ENCODE results near the gene SERPINB1. TPM values are rescaled to one million over a fixed set of nuclear protein-coding genes. Genes with fewer than 3 reads are reported as not detected.

SERPINB1 gene
- total and polyA plus RNA-seq, 2 experiments from 2014 or later = 5.6 to 6.5 TPM

GRCh38 chr6:2795162-2795561 lies 46.5 kb downstream of the SERPINB1 start (continued):
- TF ChIP-seq ZNF462 (CRISPR knock-in tag; IDR thresholded peaks at IDR 0.05) = no peak
- no peak for TF ChIP-seq EZH2phosphoT487 (IDR thresholded peaks at IDR 0.05; ENCODE audit: unreplicated experiment)
- no peak for TF ChIP-seq CREB1 (CRISPR knock-in tag; IDR thresholded peaks at IDR 0.05; ENCODE audit: low read depth)
- TF ChIP-seq NANOG (IDR thresholded peaks at IDR 0.05; ENCODE audit: borderline replicate concordance) = no peak
- no peak for TF ChIP-seq JUNB (IDR thresholded peaks at IDR 0.05; ENCODE audit: unreplicated experiment)
- TF ChIP-seq POLR2AphosphoS5 (IDR thresholded peaks at IDR 0.05; ENCODE audit: low read depth) = no peak
- no peak for TF ChIP-seq STAT1 (IDR thresholded peaks at IDR 0.05; ENCODE audit: unreplicated experiment)
- no peak for TF ChIP-seq EZH2 (IDR thresholded peaks at IDR 0.05; ENCODE audit: low read depth, unreplicated experiment)
- TF ChIP-seq ZNF114 (CRISPR knock-in tag; IDR thresholded peaks at IDR 0.05) = no peak
- TF ChIP-seq CTCF (conservative IDR thresholded peaks at IDR 0.05; ENCODE audit: low read depth in 2 of 2) = no peak
- TF ChIP-seq ZNF331 (CRISPR knock-in tag; IDR thresholded peaks at IDR 0.05; ENCODE audit: low read depth) = no peak

All from GM23338 (cell line).